Sigmoid colon (tissue), 4 donors: ENCODE results near the gene SORCS1.

Experiments
- EP300 ChIP-seq, 4 donors: sonication (generic); formaldehyde crosslinking; IDR thresholded peaks; one replicate each; pipeline ENCODE4 v1.6.1; 2017; ENCODE audit warnings: antibody characterized with exemption in 4 of 4
- POLR2AphosphoS5 ChIP-seq, 4 donors: sonication (generic); formaldehyde crosslinking; IDR thresholded peaks; one replicate each; pipeline ENCODE4 v1.6.1; 2017; ENCODE audit warnings: antibody characterized with exemption in 4 of 4
- TF ChIP-seq, protein P1 (sequence below), 4 experiments: fragments of 450-650 bp in 3 of 4; fragments of 200-600 bp in 1 of 4; IDR thresholded peaks; one replicate each; pipeline ENCODE4 v1.5.1; 2016 to 2019; ENCODE audit warnings: antibody characterized with exemption in 4 of 4, mild to moderate bottlenecking in 3 of 4, moderate library complexity in 2 of 4

DNA sequence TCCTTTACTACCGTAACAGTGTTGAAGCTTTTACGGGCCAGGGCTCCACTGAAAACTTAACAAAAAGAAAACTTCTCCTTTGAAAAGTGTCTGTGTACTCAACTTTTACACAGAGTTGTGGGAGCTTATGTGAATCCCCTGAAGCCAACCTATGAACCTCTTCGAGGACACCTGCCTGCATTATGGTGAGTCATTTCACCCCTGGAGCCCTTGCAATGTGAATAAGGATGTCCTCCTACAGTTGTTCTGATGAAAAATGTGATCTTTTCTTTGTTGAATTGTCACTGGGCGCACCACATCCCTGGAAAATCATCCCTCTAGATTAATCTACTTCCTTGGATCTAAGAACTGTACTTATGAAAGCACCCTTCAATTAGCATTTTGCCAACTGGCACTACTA, 93.2 kb downstream of the SORCS1 start:
- TF ChIP-seq, protein P1, sequence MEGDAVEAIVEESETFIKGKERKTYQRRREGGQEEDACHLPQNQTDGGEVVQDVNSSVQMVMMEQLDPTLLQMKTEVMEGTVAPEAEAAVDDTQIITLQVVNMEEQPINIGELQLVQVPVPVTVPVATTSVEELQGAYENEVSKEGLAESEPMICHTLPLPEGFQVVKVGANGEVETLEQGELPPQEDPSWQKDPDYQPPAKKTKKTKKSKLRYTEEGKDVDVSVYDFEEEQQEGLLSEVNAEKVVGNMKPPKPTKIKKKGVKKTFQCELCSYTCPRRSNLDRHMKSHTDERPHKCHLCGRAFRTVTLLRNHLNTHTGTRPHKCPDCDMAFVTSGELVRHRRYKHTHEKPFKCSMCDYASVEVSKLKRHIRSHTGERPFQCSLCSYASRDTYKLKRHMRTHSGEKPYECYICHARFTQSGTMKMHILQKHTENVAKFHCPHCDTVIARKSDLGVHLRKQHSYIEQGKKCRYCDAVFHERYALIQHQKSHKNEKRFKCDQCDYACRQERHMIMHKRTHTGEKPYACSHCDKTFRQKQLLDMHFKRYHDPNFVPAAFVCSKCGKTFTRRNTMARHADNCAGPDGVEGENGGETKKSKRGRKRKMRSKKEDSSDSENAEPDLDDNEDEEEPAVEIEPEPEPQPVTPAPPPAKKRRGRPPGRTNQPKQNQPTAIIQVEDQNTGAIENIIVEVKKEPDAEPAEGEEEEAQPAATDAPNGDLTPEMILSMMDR (IDR thresholded peaks at IDR 0.05), result no peak
- no peak for TF ChIP-seq POLR2AphosphoS5 (IDR thresholded peaks at IDR 0.05)
- no peak for TF ChIP-seq EP300 (IDR thresholded peaks at IDR 0.05)
